Subcutaneous adipose tissue (tissue), 4 donors: ENCODE measurements around the gene POU6F2. TPM values are rescaled to one million over a fixed set of nuclear protein-coding genes. Genes with fewer than 3 reads are reported as not detected.

Experiments used
- total RNA-seq, 4 donors: library from RNA; depleted of rRNA; stranded (reverse); fragments of >200 nt; gene quantifications; one replicate each; pipeline ENCODE4 v1.1.0, GENCODE V29; 2016
- TF ChIP-seq, protein P1 (sequence below): fragments of 450-650 bp; IDR thresholded peaks from one replicate; pipeline ENCODE4 v1.5.1; 2016; ENCODE audit warnings: low read depth, mild to moderate bottlenecking, control low read depth, antibody characterized with exemption, moderate library complexity

The POU6F2 gene
- total RNA-seq, 4 donors from 2014 or later = not detected

DNA sequence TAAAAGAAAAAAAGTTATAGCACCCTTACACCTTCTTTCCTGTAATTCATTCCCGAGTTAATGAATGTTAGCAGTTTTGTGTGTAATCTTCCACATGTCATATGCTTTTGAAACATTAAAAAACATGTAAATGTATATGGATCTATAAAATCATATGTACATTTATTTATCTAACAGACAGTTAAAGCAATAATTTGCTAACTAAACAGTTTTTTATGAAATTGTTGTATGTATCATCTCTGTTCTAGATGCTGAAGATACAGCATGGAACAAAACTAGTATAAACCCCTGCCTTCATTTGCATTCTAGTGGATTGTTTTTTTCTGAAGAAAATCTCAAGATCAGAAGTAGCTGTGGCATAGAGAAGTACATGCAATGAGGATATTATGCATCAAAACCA lies 165.0 kb downstream of the POU6F2 start:
- TF ChIP-seq, protein P1, sequence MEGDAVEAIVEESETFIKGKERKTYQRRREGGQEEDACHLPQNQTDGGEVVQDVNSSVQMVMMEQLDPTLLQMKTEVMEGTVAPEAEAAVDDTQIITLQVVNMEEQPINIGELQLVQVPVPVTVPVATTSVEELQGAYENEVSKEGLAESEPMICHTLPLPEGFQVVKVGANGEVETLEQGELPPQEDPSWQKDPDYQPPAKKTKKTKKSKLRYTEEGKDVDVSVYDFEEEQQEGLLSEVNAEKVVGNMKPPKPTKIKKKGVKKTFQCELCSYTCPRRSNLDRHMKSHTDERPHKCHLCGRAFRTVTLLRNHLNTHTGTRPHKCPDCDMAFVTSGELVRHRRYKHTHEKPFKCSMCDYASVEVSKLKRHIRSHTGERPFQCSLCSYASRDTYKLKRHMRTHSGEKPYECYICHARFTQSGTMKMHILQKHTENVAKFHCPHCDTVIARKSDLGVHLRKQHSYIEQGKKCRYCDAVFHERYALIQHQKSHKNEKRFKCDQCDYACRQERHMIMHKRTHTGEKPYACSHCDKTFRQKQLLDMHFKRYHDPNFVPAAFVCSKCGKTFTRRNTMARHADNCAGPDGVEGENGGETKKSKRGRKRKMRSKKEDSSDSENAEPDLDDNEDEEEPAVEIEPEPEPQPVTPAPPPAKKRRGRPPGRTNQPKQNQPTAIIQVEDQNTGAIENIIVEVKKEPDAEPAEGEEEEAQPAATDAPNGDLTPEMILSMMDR = no peak

DNA sequence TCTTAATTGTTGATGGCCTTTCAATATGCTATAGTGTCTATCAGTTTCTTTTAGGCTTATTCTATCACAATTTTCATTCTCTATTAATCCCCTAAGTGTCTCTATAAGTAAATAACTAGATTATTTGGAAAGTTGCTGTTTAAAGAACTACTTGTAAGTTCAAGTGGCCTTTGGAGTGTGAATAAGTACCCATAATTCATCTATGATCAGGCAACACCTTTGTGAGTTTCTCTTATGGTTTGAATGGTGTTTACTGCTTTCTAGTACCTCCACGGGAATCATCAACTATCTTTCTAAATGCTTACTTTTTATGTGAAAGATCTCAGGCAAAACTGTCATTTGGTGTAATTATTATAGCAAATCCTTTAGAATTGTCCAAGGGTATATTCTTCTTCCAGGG lies 166.7 kb downstream of the POU6F2 start:
- TF ChIP-seq, protein P1 = no peak

DNA sequence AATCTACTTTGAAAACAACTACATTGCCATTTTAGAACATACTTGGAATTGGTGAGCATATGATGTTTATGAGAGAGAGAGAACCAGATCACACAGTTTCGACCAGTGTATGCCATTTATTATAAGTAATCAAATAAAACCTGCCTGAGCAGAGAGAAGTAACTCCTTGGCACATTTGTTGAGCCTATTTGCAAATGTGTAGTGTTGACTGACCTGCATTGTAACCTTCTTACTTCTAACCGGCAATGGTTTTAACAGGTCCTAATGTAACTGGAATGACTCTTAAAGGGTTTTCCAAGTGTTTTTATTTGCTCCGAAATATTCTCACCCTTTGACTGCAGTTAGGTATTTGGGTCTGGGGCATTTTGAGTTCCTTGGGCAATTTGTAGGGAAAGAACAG lies 167.6 kb downstream of the POU6F2 start:
- TF ChIP-seq, protein P1 = no peak

DNA sequence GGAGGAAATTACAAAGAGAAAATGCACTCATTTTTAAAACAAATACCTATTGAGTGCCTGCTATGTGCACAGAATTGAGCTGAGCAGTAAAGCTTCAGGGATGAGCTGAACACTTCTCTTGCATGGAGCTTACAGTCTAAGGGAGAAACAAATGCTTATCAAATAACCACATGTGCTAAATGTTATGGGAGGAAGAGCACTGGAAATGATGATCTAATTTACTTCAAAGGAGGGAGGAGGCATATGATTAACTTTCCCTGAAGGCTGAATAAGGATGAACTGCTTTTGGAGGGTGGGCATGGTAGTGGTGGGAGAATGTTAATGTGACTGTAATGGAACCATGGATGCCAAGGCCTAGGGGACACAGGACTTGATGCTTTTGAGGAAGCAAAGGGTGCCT lies 168.2 kb downstream of the POU6F2 start:
- TF ChIP-seq, protein P1 = no peak

DNA sequence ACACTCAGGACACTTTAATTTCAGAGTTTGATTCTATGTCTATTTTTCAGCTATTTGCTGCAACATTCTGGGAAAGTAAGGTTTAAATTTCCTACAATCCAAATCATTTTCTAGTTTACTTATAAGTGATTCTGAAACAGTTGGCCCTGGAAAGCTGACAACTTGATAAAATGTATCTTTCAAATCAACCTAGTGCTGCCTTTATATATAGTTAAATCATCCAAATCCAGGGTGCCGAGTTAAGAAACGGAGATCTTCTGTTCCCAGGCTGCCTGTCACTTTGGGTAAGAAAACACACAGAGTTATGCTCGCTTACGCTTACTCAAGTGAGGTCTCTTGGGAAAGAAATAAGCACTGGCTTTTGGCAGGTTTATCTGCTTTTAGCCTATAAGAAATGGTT lies 175.0 kb downstream of the POU6F2 start:
- TF ChIP-seq, protein P1 = no peak

DNA sequence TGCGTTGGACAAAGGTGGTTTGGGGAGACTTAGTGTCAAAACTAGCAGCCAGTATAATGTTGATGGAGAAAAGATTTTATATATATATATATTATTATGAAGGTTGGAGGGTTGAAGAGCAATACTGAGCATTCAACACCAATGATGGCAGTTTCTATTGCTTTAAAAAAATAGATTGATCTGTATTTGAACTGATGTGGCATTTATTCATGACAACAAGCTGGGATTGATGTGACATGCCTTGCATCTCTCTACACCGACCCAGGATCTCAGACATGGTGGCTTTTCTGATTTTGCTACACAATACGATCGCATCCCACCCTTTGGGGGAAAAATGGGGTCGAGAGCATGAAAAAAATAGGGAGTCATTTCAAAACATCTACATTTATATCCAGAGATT lies 175.4 kb downstream of the POU6F2 start:
- TF ChIP-seq, protein P1 = no peak

DNA sequence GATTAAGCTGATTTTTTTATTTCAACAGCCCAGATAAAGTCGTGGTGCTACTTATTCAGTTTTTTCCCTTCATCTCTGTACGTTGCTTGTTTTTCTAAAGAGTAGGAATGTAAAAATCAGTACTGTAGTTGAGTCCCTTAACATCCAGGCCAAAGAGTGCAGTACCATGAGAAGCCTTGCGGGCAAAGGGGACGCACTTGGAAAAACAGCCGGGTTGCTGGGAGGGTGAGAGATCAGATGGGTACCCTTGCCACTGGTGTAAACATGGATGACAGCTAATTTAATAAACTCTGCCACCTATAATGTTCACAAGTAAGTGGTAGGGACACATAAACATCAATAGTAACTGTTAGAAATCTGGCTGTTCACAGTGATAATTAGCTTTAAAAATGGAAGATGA lies 175.9 kb downstream of the POU6F2 start:
- TF ChIP-seq, protein P1 = no peak
